SK-N-SH (cell line): ENCODE data around the gene MRPL17. TPM values are rescaled to one million over a fixed set of nuclear protein-coding genes. Genes with fewer than 3 reads are reported as not detected.

Experiments used
- CTCF ChIA-PET: fragments of 300-600, 350-600 bp; formaldehyde crosslinking; extraction: SDS; loops from one replicate; lab custom pipeline; 2021; lab: Yijun Ruan, JAX
- POLR2A ChIA-PET: fragments of 350-600 bp; sonication (Branson Sonifier 250); formaldehyde crosslinking; extraction: SDS; loops from one replicate; lab custom pipeline; 2020; ENCODE audit warnings: antibody characterized with exemption, inconsistent platforms; lab: Yijun Ruan, JAX
- DNase-seq: peaks from one replicate; pipeline ENCODE4 v3.0.0; 2012
- H2AFZ ChIP-seq: fragments of 200-600 bp; sonication (generic); 2 replicates; pipeline ENCODE4 v1.8.1; 2016; ENCODE audit warnings: antibody characterized with exemption, mild to moderate bottlenecking, low read depth
- H3F3A ChIP-seq: fragments of 200-600 bp; sonication (generic); replicated peaks from 2 replicates; pipeline ENCODE3; 2016; ENCODE audit warnings: antibody characterized with exemption, mild to moderate bottlenecking; ENCODE audit not compliant: insufficient read depth
- H3K27ac ChIP-seq, 2 experiments: fragments of 200-500 bp in 1 of 2; fragments of 200-600 bp in 1 of 2; sonication (Bioruptor generic) in 1 of 2; sonication (generic), shearing (Covaris generic) in 1 of 2; 2 replicates each; pipeline versions ENCODE4 v1.5.1 to v1.6.1; 2014 to 2016; ENCODE audit warnings: low read depth in 2 of 2, inconsistent platforms in 1 of 2, low read length in 1 of 2, mild to moderate bottlenecking in 1 of 2, mixed read lengths in 1 of 2
- H3K27me3 ChIP-seq: fragments of 200-600 bp; sonication (generic), shearing (Covaris generic); 2 replicates; pipeline ENCODE4 v1.6.1; 2016; ENCODE audit warnings: mixed run types; ENCODE audit not compliant: insufficient read depth
- H3K36me3 ChIP-seq, 2 experiments: fragments of 200-500 bp in 1 of 2; fragments of 200-600 bp in 1 of 2; sonication (Bioruptor generic) in 1 of 2; sonication (generic) in 1 of 2; replicated peaks in 1 of 2; 2 replicates each; pipeline versions ENCODE3 to v1.5.1; 2014 to 2016; ENCODE audit warnings: low read length in 1 of 2, mild to moderate bottlenecking in 1 of 2; ENCODE audit not compliant: insufficient read depth in 2 of 2, control insufficient read depth in 1 of 2
- H3K4me1 ChIP-seq, 2 experiments: fragments of 200-500 bp in 1 of 2; fragments of 200-600 bp in 1 of 2; sonication (Bioruptor generic) in 1 of 2; sonication (generic), shearing (Covaris generic) in 1 of 2; 2 replicates each; pipeline versions ENCODE4 v1.5.1 to v1.6.1; 2014 to 2016; ENCODE audit warnings: low read depth in 1 of 2, low read length in 1 of 2, mixed run types in 1 of 2; ENCODE audit not compliant: insufficient read depth in 2 of 2, control insufficient read depth in 1 of 2
- H3K4me2 ChIP-seq: fragments of 200-600 bp; sonication (generic), shearing (Covaris generic); 2 replicates; pipeline ENCODE4 v1.6.1; 2017; ENCODE audit warnings: mixed run types
- H3K4me3 ChIP-seq, 2 experiments: fragments of 200-500 bp in 1 of 2; fragments of 200-600 bp in 1 of 2; sonication (Bioruptor generic) in 1 of 2; sonication (generic), shearing (Covaris generic) in 1 of 2; 2 replicates each; pipeline versions ENCODE4 v1.5.1 to v1.8.1; 2014 to 2016; ENCODE audit warnings: low read depth in 2 of 2, inconsistent platforms in 1 of 2, low read length in 1 of 2, mild to moderate bottlenecking in 1 of 2, mixed read lengths in 1 of 2, moderate library complexity in 1 of 2
- H3K79me2 ChIP-seq: fragments of 200-600 bp; sonication (generic); 2 replicates; pipeline ENCODE4 v1.8.1; 2017; ENCODE audit warnings: mild to moderate bottlenecking; ENCODE audit not compliant: insufficient read depth
- H3K9ac ChIP-seq: fragments of 200-600 bp; sonication (generic); 2 replicates; pipeline ENCODE4 v1.6.1; 2017; ENCODE audit warnings: mixed run types
- H3K9me2 ChIP-seq: fragments of 200-600 bp; sonication (generic); 2 replicates; pipeline ENCODE4 v1.6.1; 2017; ENCODE audit warnings: mixed run types
- H3K9me3 ChIP-seq: fragments of 200-600 bp; sonication (generic); 2 replicates; pipeline ENCODE4 v1.6.1; 2017; ENCODE audit warnings: mixed run types, mild to moderate bottlenecking, moderate library complexity
- H4K20me1 ChIP-seq: fragments of 200-600 bp; sonication (generic); 2 replicates; pipeline ENCODE4 v1.6.1; 2017; ENCODE audit warnings: mild to moderate bottlenecking, mixed run types; ENCODE audit not compliant: insufficient read depth
- EP300 ChIP-seq, 2 experiments: IDR thresholded peaks; 2 replicates each; pipeline versions ENCODE4 v1.4.0 to v1.6.1; 2012; ENCODE audit warnings: borderline replicate concordance in 1 of 2, low read depth in 1 of 2, low read length in 1 of 2
- EZH2phosphoT487 ChIP-seq: fragments of 200-600 bp; sonication (generic); IDR thresholded peaks from 2 replicates; pipeline ENCODE4 v1.6.1; 2017; ENCODE audit warnings: low read depth, mixed run types, mild to moderate bottlenecking, antibody characterized with exemption, moderate library complexity, borderline replicate concordance
- FOXJ3 ChIP-seq: sonication (generic); formaldehyde crosslinking; IDR thresholded peaks from 2 replicates; pipeline ENCODE4 v1.5.1; 2020; ENCODE audit warnings: mild to moderate bottlenecking, missing genetic modification reagents
- GABPA ChIP-seq: IDR thresholded peaks from 2 replicates; pipeline ENCODE4 v1.4.0; 2012; ENCODE audit warnings: low read depth, mild to moderate bottlenecking
- MAX ChIP-seq: IDR thresholded peaks from 2 replicates; pipeline ENCODE4 v1.4.0; 2012; ENCODE audit warnings: low read depth
- MEF2A ChIP-seq: IDR thresholded peaks from 2 replicates; pipeline ENCODE4 v1.4.0; 2012; ENCODE audit warnings: low read depth, borderline replicate concordance
- MXI1 ChIP-seq: IDR thresholded peaks from 2 replicates; pipeline ENCODE4 v1.6.1; 2012; ENCODE audit warnings: mild to moderate bottlenecking, low read depth, low read length, improper control_type of control experiment
- RAD21 ChIP-seq: IDR thresholded peaks from 2 replicates; pipeline ENCODE4 v1.6.1; 2012; ENCODE audit warnings: mild to moderate bottlenecking, low read length
- REST ChIP-seq: IDR thresholded peaks from 2 replicates; pipeline ENCODE4 v1.6.1; 2012; ENCODE audit warnings: mild to moderate bottlenecking, low read depth, low read length, moderate library complexity
- RFX5 ChIP-seq: IDR thresholded peaks from 2 replicates; pipeline ENCODE4 v1.6.1; 2012; ENCODE audit warnings: mild to moderate bottlenecking, improper control_type of control experiment, low read length
- RXRA ChIP-seq: IDR thresholded peaks from 2 replicates; pipeline ENCODE4 v1.4.0; 2012; ENCODE audit warnings: low read depth, mild to moderate bottlenecking, borderline replicate concordance
- SIN3A ChIP-seq: IDR thresholded peaks from 2 replicates; pipeline ENCODE4 v1.6.1; 2012; ENCODE audit warnings: low read depth, mild to moderate bottlenecking, low read length, moderate library complexity, borderline replicate concordance
- TAF1 ChIP-seq: IDR thresholded peaks from 2 replicates; pipeline ENCODE4 v1.6.1; 2012; ENCODE audit warnings: low read depth, mild to moderate bottlenecking, low read length, moderate library complexity, borderline replicate concordance
- TCF12 ChIP-seq: IDR thresholded peaks from 2 replicates; pipeline ENCODE4 v1.4.0; 2012
- WGBS: methylation state at CpG from one replicate; pipeline ENCODE4 v1.1.6; 2017; ENCODE audit warnings: low lambda C conversion rate; 5-methylcytosine and 5-hydroxymethylcytosine counted together
- polyA plus RNA-seq, 3 experiments: library from polyadenylated mRNA; depleted of rRNA; stranded (reverse); fragments of >200 nt; gene quantifications; 2 replicates each; pipeline ENCODE4 v1.2.3, GENCODE V29; 2012

Gene MRPL17
- polyA plus RNA-seq, 1 of the 3 experiments (the other 2 are of a cell fraction), result 88.6 TPM

- TF ChIP-seq EP300 (IDR thresholded peaks at IDR 0.05; ENCODE audit: borderline replicate concordance in 1 of 2, low read depth in 1 of 2, low read length in 1 of 2) (peak in 1 of 2 experiments; percentile 13; a peak in 2 of 4 replicates), RAD21 (peak; percentile 81), EZH2phosphoT487 (no peak), REST (no peak), RFX5 (peak; percentile 84), MAX (peak; percentile 97), TCF12 (peak; percentile 63; the same call in 1 of the 2 replicates), MXI1 (peak; percentile 85), SIN3A (peak; percentile 83; the same call in 1 of the 2 replicates)
These were observed at the start of gene MRPL17 (continued) for GRCh38 chr11:6682936-6683861.

- no peak for DNase-seq
- 4% methylated on average over 6 of the region's 6 CpGs for WGBS
- Histone ChIP-seq H3K4me1 (no peaks in the 10 kb centered on the region), H3K4me3 (no peak overlapping the region), H3F3A (no peaks in the 10 kb centered on the region), H3K9ac (no peak overlapping the region), H3K79me2 (no peaks in the 10 kb centered on the region), H3K9me3 (no peaks in the 10 kb centered on the region), H3K4me2 (no peak overlapping the region), H3K27ac (no peak overlapping the region), H2AFZ (no peak overlapping the region), H3K36me3 (no peaks in the 10 kb centered on the region), H3K27me3 (peaks cover 8% of the 10 kb centered on the region; the same call in 1 of the 2 replicates), H3K9me2 (no peaks in the 10 kb centered on the region), H4K20me1 (no peaks in the 10 kb centered on the region)
- no peak for TF ChIP-seq MEF2A
- no peak for TF ChIP-seq FOXJ3 (CRISPR knock-in tag)
- no peak for TF ChIP-seq GABPA
- no peak for TF ChIP-seq TAF1
- no peak for TF ChIP-seq RFX5
- TF ChIP-seq MXI1, result no peak
- no peak for TF ChIP-seq RXRA
- ChIA-PET POLR2A (no interaction called here), CTCF (interaction anchor here (0.7 to 3.8 kb wide), 7 partner anchors 10 to 349 kb away, joined by 3 to 22 read pairs (median 4); no protein-coding TSS in a partner anchor)
These were observed 45.0 kb upstream of the MRPL17 start for GRCh38 chr11:6727971-6728760.
